Endothelial cell of umbilical vein (primary cell): ENCODE measurements around the gene HCK. TPM values are rescaled to one million over a fixed set of nuclear protein-coding genes. Genes with fewer than 3 reads are reported as not detected.

Experiments used
- BruUV-seq: library from RNA; stranded (reverse); fragments of 400-500 nt; replicated peaks from 2 replicates; lab custom pipeline; 2021; lab: Mats Ljungman, UMichigan
- CTCF ChIA-PET: fragments of 300-600, 350-600 bp; sonication (Branson Sonifier 250); formaldehyde crosslinking; loops from one replicate; lab custom pipeline; 2021; ENCODE audit warnings: antibody characterized with exemption, inconsistent platforms; lab: Charles Lee
- POLR2A ChIA-PET: fragments of 300-600, 350-600 bp; sonication (Branson Sonifier 250); formaldehyde crosslinking; loops from one replicate; lab custom pipeline; 2021; ENCODE audit warnings: antibody characterized with exemption, inconsistent platforms; lab: Charles Lee
- DNase-seq: peaks from one replicate; pipeline ENCODE4 v3.0.0-alpha.2; 2011; ENCODE audit warnings: low read depth, low spot score
- FAIRE-seq: peaks from 2 replicates; lab custom pipeline; 2011; peaks lifted over from hg19 to GRCh38; lab: Jason Lieb, UNC
- H2AFZ ChIP-seq: 2 replicates; pipeline ENCODE4 v1.6.0; 2012; ENCODE audit warnings: low read depth, low read length, control low read depth, inconsistent platforms
- H3K27ac ChIP-seq: 2 replicates; pipeline ENCODE4 v1.5.1; 2011; ENCODE audit warnings: low read depth, mild to moderate bottlenecking, control low read depth, low read length, moderate library complexity; ENCODE audit not compliant: insufficient read depth
- H3K27me3 ChIP-seq, 2 experiments: 2 replicates each; pipeline versions ENCODE4 v1.6.0 to v1.6.1; 2011; ENCODE audit warnings: low read length in 2 of 2, mixed read lengths in 1 of 2; ENCODE audit not compliant: control insufficient read depth in 2 of 2, insufficient read depth in 2 of 2
- H3K36me3 ChIP-seq, 2 experiments: 2 replicates in 1 of 2; 3 replicates in 1 of 2; pipeline ENCODE4 v1.5.1; 2011; ENCODE audit warnings: low read length in 2 of 2, mild to moderate bottlenecking in 1 of 2, moderate library complexity in 1 of 2; ENCODE audit not compliant: control insufficient read depth in 2 of 2, insufficient read depth in 2 of 2; ENCODE audit errors: extremely low read depth in 1 of 2
- H3K4me1 ChIP-seq: 3 replicates; pipeline ENCODE4 v1.5.1; 2011; ENCODE audit warnings: mild to moderate bottlenecking, low read length; ENCODE audit not compliant: control insufficient read depth, insufficient read depth; ENCODE audit errors: extremely low read depth
- H3K4me2 ChIP-seq: 2 replicates; pipeline ENCODE4 v1.6.1; 2011; ENCODE audit warnings: low read length, control low read depth, mixed read lengths; ENCODE audit not compliant: insufficient read depth
- H3K4me3 ChIP-seq, 3 experiments: fragments of 200-600 bp in 1 of 3; sonication (generic), shearing (Covaris generic) in 1 of 3; replicated peaks in 1 of 3; 2 replicates each; pipeline ENCODE4 v1.5.1; 2011 to 2016; ENCODE audit warnings: control low read depth in 3 of 3, low read length in 3 of 3, mild to moderate bottlenecking in 2 of 3, inconsistent platforms in 1 of 3, low read depth in 1 of 3, moderate library complexity in 1 of 3; ENCODE audit not compliant: insufficient read depth in 1 of 3
- H3K79me2 ChIP-seq: 2 replicates; pipeline ENCODE4 v1.6.0; 2012; ENCODE audit warnings: low read length, inconsistent platforms; ENCODE audit not compliant: control insufficient read depth, insufficient read depth
- H3K9ac ChIP-seq: replicated peaks from 2 replicates; pipeline ENCODE3; 2011; ENCODE audit warnings: low read length, control low read depth; ENCODE audit not compliant: insufficient read depth; ENCODE audit errors: extremely low read depth
- H3K9me1 ChIP-seq: replicated peaks from 3 replicates; pipeline ENCODE4 v1.6.0; 2011; ENCODE audit warnings: mild to moderate bottlenecking, low read length; ENCODE audit not compliant: control insufficient read depth, insufficient read depth; ENCODE audit errors: extremely low read depth
- H3K9me3 ChIP-seq: replicated peaks from 2 replicates; pipeline ENCODE4 v1.5.1; 2012; ENCODE audit warnings: low read length, inconsistent platforms; ENCODE audit not compliant: control insufficient read depth, insufficient read depth
- H4K20me1 ChIP-seq: replicated peaks from 2 replicates; pipeline ENCODE3; 2011; ENCODE audit warnings: mild to moderate bottlenecking, low read length; ENCODE audit not compliant: control insufficient read depth, insufficient read depth; ENCODE audit errors: extremely low read depth
- CTCF ChIP-seq, 2 donors: IDR thresholded peaks; 1 replicate in 1 of 2; 2 replicates in 1 of 2; pipeline ENCODE4 v1.5.1; 2011; ENCODE audit warnings: low read length in 2 of 2, mild to moderate bottlenecking in 2 of 2, moderate library complexity in 2 of 2, control low read depth in 1 of 2, inconsistent platforms in 1 of 2, low read depth in 1 of 2; ENCODE audit not compliant: insufficient read depth in 1 of 2; ENCODE audit errors: extremely low read depth in 1 of 2
- EZH2 ChIP-seq: IDR thresholded peaks from 2 replicates; pipeline ENCODE4 v1.6.1; 2012; ENCODE audit warnings: borderline replicate concordance, low read depth, mild to moderate bottlenecking, moderate library complexity, low read length, inconsistent platforms; ENCODE audit not compliant: severe bottlenecking
- FOS ChIP-seq: IDR thresholded peaks from 2 replicates; pipeline ENCODE4 v1.6.1; 2011; ENCODE audit warnings: mild to moderate bottlenecking, low read length, moderate library complexity, borderline replicate concordance; ENCODE audit not compliant: insufficient read depth
- GATA2 ChIP-seq: IDR thresholded peaks from 2 replicates; pipeline ENCODE4 v1.7.0; 2011; ENCODE audit warnings: low read depth, mild to moderate bottlenecking, moderate library complexity, mixed read lengths, low read length; ENCODE audit not compliant: insufficient read length, insufficient read depth
- JUN ChIP-seq: IDR thresholded peaks from 2 replicates; pipeline ENCODE4 v1.6.1; 2011; ENCODE audit warnings: borderline replicate concordance, low read depth; ENCODE audit not compliant: insufficient read length, insufficient read depth
- MAX ChIP-seq: IDR thresholded peaks from 2 replicates; pipeline ENCODE4 v1.6.1; 2011; ENCODE audit not compliant: insufficient read depth, insufficient read length
- MYC ChIP-seq: IDR thresholded peaks from one replicate; pipeline ENCODE4 v1.6.1; 2011; ENCODE audit warnings: mild to moderate bottlenecking, low read depth, low read length
- POLR2A ChIP-seq: IDR thresholded peaks from 2 replicates; pipeline ENCODE4 v1.6.1; 2012; ENCODE audit warnings: low read depth, mild to moderate bottlenecking, control low read depth, low read length
- POLR2AphosphoS5 ChIP-seq: IDR thresholded peaks from 2 replicates; pipeline ENCODE4 v1.6.1; 2012; ENCODE audit warnings: low read depth, mild to moderate bottlenecking, control low read depth, low read length, moderate library complexity; ENCODE audit not compliant: insufficient read depth
- dilution Hi-C: fragments of 300-500 bp; cut with MboI; formaldehyde crosslinking; loops from one replicate; pipeline ENCODE4 v1.15.0; 2019; ENCODE audit warnings: low sequenced_read_pairs; ENCODE audit not compliant: extremely low pct_ligation_motif_present
- intact Hi-C: fragments of 100-400 bp; cut with micrococcal nuclease; formaldehyde crosslinking; loops from one replicate; pipeline ENCODE4 v1.10.0; 2022
- polyA plus RNA-seq, 4 experiments: library from polyadenylated mRNA; depleted of rRNA in 3 of 4; stranded (reverse) in 3 of 4; unstranded in 1 of 4; fragments of >200 nt; gene quantifications; 2 replicates each; pipeline versions ENCODE4 v1.2.1 to v1.2.3, GENCODE V29; 2011 to 2012; ENCODE audit warnings: missing spikeins in 1 of 4
- total RNA-seq: library from RNA; stranded (reverse); gene quantifications from 2 replicates; pipeline ENCODE4 v1.2.3, GENCODE V29; 2021

HCK gene
- total and polyA plus RNA-seq, 2 donors (not counting 3 experiments of a cell fraction or from before 2014, with no cell fraction given), result not detected

GRCh38 chr20:32040142-32040953 lies 11.7 kb upstream of the HCK start:
- dilution Hi-C loops, result no loop called here
- FAIRE-seq (no peak), DNase-seq (no peak)
- ChIA-PET POLR2A (no interaction called here), CTCF (interaction anchor here (0.6 to 4.1 kb wide), 4 partner anchors 10 to 217 kb away, joined by 3 to 26 read pairs (median 6); no protein-coding TSS in a partner anchor)
- no peak overlapping the region for H3K9ac ChIP-seq
- H3K27ac ChIP-seq, result no peak overlapping the region
- H3K9me3 ChIP-seq, result no peaks in the 10 kb centered on the region
- no peak overlapping the region for H3K4me2 ChIP-seq
- no peaks in the 10 kb centered on the region for H3K4me1 ChIP-seq
- H3K9me1 ChIP-seq, result no peaks in the 10 kb centered on the region
- peaks cover 11 to 19% of the 10 kb centered on the region in 2 experiments for H3K27me3 ChIP-seq
- intact Hi-C loops, result no loop called here
- no peak overlapping the region for H2AFZ ChIP-seq
- no TSS peak for BruUV-seq
- H3K79me2 ChIP-seq, result no peaks in the 10 kb centered on the region
- H3K4me3 ChIP-seq, result no peak overlapping the region
- TF ChIP-seq FOS, result no peak
- TF ChIP-seq MAX, result no peak
- no peak for TF ChIP-seq POLR2AphosphoS5
- TF ChIP-seq JUN, result no peak
- TF ChIP-seq POLR2A, result no peak
- no peak for TF ChIP-seq MYC
- TF ChIP-seq CTCF (IDR thresholded peaks at IDR 0.05; ENCODE audit: extremely low read depth in 1 of 2, insufficient read depth in 1 of 2, low read depth in 1 of 2, low read length in 2 of 2), result no peak
- no peak for TF ChIP-seq GATA2
- no peak for TF ChIP-seq EZH2
- H4K20me1 ChIP-seq, result no peaks in the 10 kb centered on the region
- H3K36me3 ChIP-seq, result no peaks in the 10 kb centered on the region
